Lung (tissue), 12 donors: ENCODE results near the gene APOBEC3G. TPM values are rescaled to one million over a fixed set of nuclear protein-coding genes. Genes with fewer than 3 reads are reported as not detected.

Experiments used
- ATAC-seq: fragments of 200-7000 bp; cut with Tn5 transposase; one replicate; pipeline ENCODE4 v1.9.1; 2020; ENCODE audit warnings: moderate number of reproducible peaks; ENCODE audit not compliant: insufficient read depth, low FRiP score
- DNase-seq, 3 donors: peaks; one replicate each; pipeline ENCODE4 v3.0.0-alpha.2; 2013 to 2017
- H3K27ac ChIP-seq, 2 donors: one replicate each; pipeline ENCODE4 v1.5.1; 2013; ENCODE audit warnings: mild to moderate bottlenecking in 2 of 2, moderate library complexity in 2 of 2, control low read depth in 1 of 2, inconsistent platforms in 1 of 2, low read depth in 1 of 2, low read length in 1 of 2
- H3K27me3 ChIP-seq, 3 donors: one replicate each; pipeline ENCODE4 v1.5.1; 2013; ENCODE audit warnings: low read length in 2 of 3; ENCODE audit not compliant: control insufficient read depth in 3 of 3, insufficient read depth in 3 of 3
- H3K36me3 ChIP-seq, 4 donors: one replicate each; pipeline ENCODE4 v1.5.1; 2013; ENCODE audit warnings: low read length in 4 of 4, mild to moderate bottlenecking in 1 of 4, moderate library complexity in 1 of 4; ENCODE audit not compliant: control insufficient read depth in 4 of 4, insufficient read depth in 4 of 4
- H3K4me1 ChIP-seq, 5 donors: one replicate each; pipeline ENCODE4 v1.5.1; 2013; ENCODE audit warnings: low read length in 5 of 5, mild to moderate bottlenecking in 2 of 5, moderate library complexity in 1 of 5; ENCODE audit not compliant: control insufficient read depth in 5 of 5, insufficient read depth in 5 of 5
- H3K4me3 ChIP-seq: one replicate; pipeline ENCODE4 v1.5.1; 2013; ENCODE audit warnings: mild to moderate bottlenecking, control low read depth, moderate library complexity
- H3K9ac ChIP-seq, 2 donors: one replicate each; pipeline ENCODE4 v1.5.1; 2013; ENCODE audit warnings: low read length in 2 of 2, control low read depth in 1 of 2; ENCODE audit not compliant: insufficient read depth in 1 of 2
- H3K9me3 ChIP-seq, 4 donors: one replicate each; pipeline ENCODE4 v1.5.1; 2013; ENCODE audit warnings: low read length in 3 of 4, mild to moderate bottlenecking in 1 of 4, moderate library complexity in 1 of 4; ENCODE audit not compliant: control insufficient read depth in 4 of 4, insufficient read depth in 3 of 4
- WGBS, 2 donors: extraction: QIAGEN DNeasy Blood & Tissue Kit; methylation state at CpG; one replicate each; pipeline ENCODE4 v1.1.7; 2013; 5-methylcytosine and 5-hydroxymethylcytosine counted together
- polyA plus RNA-seq, 2 donors: library from polyadenylated mRNA; stranded (reverse); fragments of 200-250 nt; gene quantifications; one replicate each; pipeline ENCODE4 v1.2.1, GENCODE V29; 2013
- total RNA-seq, 2 donors: library from RNA; depleted of rRNA in 1 of 2; stranded (reverse); fragments of >200 nt in 1 of 2; gene quantifications; one replicate each; pipeline ENCODE4 v1.2.1, GENCODE V29; 2014 to 2021
- TF ChIP-seq, protein P1 (sequence below): IDR thresholded peaks from 2 replicates; pipeline ENCODE4 v1.5.1; 2012; ENCODE audit warnings: mild to moderate bottlenecking; ENCODE audit errors: control extremely low read depth, extremely low read depth
- donor health status: control.
- donor health status: control.
- donor health status: Bipolar disorder and iron deficiency.
- donor health status: healthy.
- donor health status: DM: yes; HTN: yes; CAD: no.

Gene APOBEC3G
- total and polyA plus RNA-seq, 4 donors, result 6.5 to 15.5 (median 14.0) TPM

DNA sequence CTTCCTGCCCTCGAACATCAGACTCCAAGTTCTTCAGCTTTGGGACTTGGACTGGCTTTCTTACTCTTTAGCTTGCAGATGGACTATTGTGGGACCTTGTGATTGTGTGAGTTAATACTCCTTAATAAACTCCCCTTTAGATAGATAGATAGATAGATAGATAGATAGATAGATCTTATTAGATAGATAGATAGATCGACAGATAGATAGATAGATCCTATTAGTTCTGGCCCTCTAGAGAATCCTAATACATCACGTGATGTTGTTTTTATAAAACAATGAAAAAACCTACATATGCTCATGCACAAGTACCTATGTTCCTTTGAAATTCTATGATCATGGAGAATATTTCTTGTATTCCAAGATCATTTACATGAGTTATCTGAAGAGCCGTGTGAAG lies 43.9 kb downstream of the APOBEC3G start:
- ATAC-seq (no peak), DNase-seq (no peak)
- Histone ChIP-seq H3K9ac (no peak overlapping the region), H3K27me3 (peaks cover 0 to 15% (median under 1%) of the 10 kb centered on the region in 3 donors), H3K36me3 (no peaks in the 10 kb centered on the region), H3K9me3 (no peaks in the 10 kb centered on the region), H3K27ac (no peak overlapping the region), H3K4me1 (no peaks in the 10 kb centered on the region), H3K4me3 (no peak overlapping the region)
- TF ChIP-seq, protein P1, sequence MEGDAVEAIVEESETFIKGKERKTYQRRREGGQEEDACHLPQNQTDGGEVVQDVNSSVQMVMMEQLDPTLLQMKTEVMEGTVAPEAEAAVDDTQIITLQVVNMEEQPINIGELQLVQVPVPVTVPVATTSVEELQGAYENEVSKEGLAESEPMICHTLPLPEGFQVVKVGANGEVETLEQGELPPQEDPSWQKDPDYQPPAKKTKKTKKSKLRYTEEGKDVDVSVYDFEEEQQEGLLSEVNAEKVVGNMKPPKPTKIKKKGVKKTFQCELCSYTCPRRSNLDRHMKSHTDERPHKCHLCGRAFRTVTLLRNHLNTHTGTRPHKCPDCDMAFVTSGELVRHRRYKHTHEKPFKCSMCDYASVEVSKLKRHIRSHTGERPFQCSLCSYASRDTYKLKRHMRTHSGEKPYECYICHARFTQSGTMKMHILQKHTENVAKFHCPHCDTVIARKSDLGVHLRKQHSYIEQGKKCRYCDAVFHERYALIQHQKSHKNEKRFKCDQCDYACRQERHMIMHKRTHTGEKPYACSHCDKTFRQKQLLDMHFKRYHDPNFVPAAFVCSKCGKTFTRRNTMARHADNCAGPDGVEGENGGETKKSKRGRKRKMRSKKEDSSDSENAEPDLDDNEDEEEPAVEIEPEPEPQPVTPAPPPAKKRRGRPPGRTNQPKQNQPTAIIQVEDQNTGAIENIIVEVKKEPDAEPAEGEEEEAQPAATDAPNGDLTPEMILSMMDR, result no peak
- WGBS, 2 donors, result 88 to 92% methylated on average over 4 of the region's 4 CpGs

DNA sequence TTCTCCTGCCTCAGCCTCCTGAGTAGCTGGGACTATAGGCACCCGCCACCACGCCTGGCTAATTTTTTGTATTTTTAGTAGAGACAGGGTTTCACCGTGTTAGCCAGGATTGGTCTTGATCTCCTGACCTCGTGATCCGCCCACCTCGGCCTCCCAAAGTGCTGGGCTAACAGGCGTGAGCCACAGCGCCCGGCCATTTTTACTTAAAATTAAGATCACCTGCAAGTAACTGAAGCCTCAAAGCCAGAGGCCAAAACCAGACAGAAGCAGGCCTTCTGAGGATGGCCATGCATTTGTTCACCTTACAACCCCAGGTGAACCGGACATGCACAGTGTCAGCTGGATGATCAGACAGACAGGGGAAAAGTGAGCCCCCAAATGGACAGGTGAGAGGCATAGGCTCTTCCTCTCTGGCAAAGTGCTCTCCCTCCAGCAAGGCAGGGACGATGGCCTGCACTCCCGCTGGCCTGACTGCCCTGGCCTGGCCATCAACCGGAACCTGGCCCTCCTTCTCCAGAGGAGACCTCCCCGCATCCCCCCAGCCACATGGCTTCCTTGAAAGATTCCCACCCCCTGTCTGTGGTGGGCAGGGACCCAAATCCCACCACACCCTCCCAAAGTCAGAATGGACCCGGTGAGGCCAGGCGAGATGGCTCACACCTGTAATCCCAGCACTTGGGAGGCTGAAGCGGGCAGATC lies 45.8 kb downstream of the APOBEC3G start:
- no peak for ATAC-seq

DNA sequence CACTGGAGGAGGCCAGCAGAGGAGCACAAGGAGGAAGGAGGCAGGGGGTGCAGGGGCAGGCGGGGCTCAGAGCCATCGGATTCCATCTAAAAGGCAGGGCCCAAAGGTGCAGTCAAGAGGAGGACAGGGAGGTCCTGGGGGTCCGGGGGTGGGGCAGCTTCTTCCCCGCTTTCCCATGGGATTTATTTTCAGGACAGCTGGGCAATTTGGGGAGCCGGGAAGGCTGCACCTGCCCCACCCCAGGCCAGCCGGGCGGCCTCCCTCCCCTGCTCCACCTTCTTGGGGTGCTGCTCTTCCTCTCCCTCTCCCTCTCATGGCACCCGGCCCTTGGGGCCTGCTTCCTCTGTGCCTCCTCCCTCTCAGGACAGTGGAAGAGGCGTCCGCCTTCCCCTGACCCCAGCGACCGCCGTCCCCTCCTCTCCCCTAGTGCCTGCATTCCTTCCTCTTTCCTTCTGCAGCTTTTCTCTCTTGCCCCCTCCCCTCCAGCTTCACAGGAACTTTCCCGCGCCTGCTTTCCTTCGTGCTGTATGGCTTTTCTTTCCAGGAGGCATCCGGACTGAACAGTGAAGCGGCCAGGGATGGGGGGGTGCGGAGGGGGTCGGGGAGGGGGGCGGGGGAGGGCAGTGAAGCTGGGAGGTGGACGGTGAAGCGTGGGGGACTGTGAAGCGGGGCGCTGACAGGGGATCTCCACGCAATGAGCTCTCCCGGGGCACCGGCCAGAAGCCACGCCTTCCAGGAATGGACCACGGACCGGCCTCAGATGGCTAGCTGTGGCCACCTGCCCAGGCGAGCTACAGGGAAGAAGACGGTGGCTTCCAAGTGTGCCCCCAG lies 46.9 kb downstream of the APOBEC3G start:
- Histone ChIP-seq H3K27ac (no peak overlapping the region), H3K4me1 (no peaks in the 10 kb centered on the region), H3K27me3 (peaks cover 0 to 6% (median 0%) of the 10 kb centered on the region in 3 donors), H3K9ac (no peak overlapping the region), H3K9me3 (peaks cover 0 to 4% (median 0%) of the 10 kb centered on the region in 4 donors), H3K4me3 (no peak overlapping the region), H3K36me3 (no peaks in the 10 kb centered on the region)
- TF ChIP-seq, protein P1, result no peak
- DNase-seq, result no peak
- no peak for ATAC-seq
- WGBS, 2 donors, result 31% methylated on average over 28 to 33 of the region's 33 CpGs

More for the DNA sequence above, 45.8 kb downstream of the APOBEC3G start:
- peaks cover 0 to 6% (median 0%) of the 10 kb centered on the region in 3 donors for H3K27me3 ChIP-seq
- H3K4me3 ChIP-seq, result no peak overlapping the region
- no peak for DNase-seq
- H3K4me1 ChIP-seq, result no peaks in the 10 kb centered on the region
- 95 to 96% methylated on average over 17 of the region's 17 CpGs for WGBS, 2 donors
- no peaks in the 10 kb centered on the region for H3K36me3 ChIP-seq
- H3K9ac ChIP-seq, result no peak overlapping the region
- no peaks in the 10 kb centered on the region for H3K9me3 ChIP-seq
- H3K27ac ChIP-seq, result no peak overlapping the region
- TF ChIP-seq, protein P1, result no peak
